HL-60 (cell line): ENCODE results near the gene ELOB.
A peak's percentile ranks its signal among the peaks of the same experiment; 100 is the strongest.

ENCODE experiments used
- DNase-seq, 2 experiments: peaks; one replicate each; pipeline ENCODE4 v3.0.0-alpha.2; 2010 to 2020; ENCODE audit warnings: low read depth in 1 of 2, low spot score in 1 of 2
- H3K27ac ChIP-seq: fragments of 250-450 bp; sonication (Bioruptor Pico); replicated peaks from 2 replicates; pipeline ENCODE4 v1.5.1; 2020; ENCODE audit warnings: mild to moderate bottlenecking, moderate library complexity
- H3K27me3 ChIP-seq: fragments of 250-450 bp; sonication (Bioruptor Pico); 2 replicates; pipeline ENCODE4 v1.5.1; 2021; ENCODE audit warnings: mild to moderate bottlenecking, moderate library complexity; ENCODE audit not compliant: insufficient read depth, poor library complexity, severe bottlenecking
- H3K4me3 ChIP-seq: replicated peaks from 2 replicates; pipeline ENCODE4 v1.5.1; 2011; ENCODE audit warnings: mild to moderate bottlenecking, control low read depth, low read length; ENCODE audit not compliant: insufficient read depth
- CTCF ChIP-seq: IDR thresholded peaks from one replicate; pipeline ENCODE4 v1.5.1; 2011; ENCODE audit warnings: low read length, control low read depth, inconsistent platforms; ENCODE audit not compliant: insufficient read depth
- GABPA ChIP-seq: IDR thresholded peaks from 2 replicates; pipeline ENCODE4 v1.6.1; 2012; ENCODE audit warnings: low read depth
- POLR2AphosphoS5 ChIP-seq: IDR thresholded peaks from 2 replicates; pipeline ENCODE4 v1.6.1; 2012; ENCODE audit warnings: low read depth
- REST ChIP-seq: IDR thresholded peaks from 2 replicates; pipeline ENCODE4 v1.6.1; 2012; ENCODE audit warnings: low read depth; ENCODE audit not compliant: insufficient replicate concordance
- SPI1 ChIP-seq: IDR thresholded peaks from 2 replicates; pipeline ENCODE4 v1.6.1; 2012; ENCODE audit warnings: low read depth, mild to moderate bottlenecking, borderline replicate concordance

Gene ELOB

GRCh38 chr16:2787406-2787805 lies 10.3 kb upstream of the ELOB start, which contains the start of gene PRSS33:
PRSS33 (minus strand) TSS chr16:2787560; CDS start chr16:2786547, 1,013 bp downstream.
- H3K27ac ChIP-seq, result no peak within 1 kb of the TSS
- H3K27me3 ChIP-seq, result peaks cover 24% of the 10 kb centered on the region
- TF ChIP-seq REST (no peak), SPI1 (no peak), CTCF (no peak)
- DNase-seq, result no peak
- H3K4me3 ChIP-seq, result no peak within 1 kb of the TSS

- no peak overlapping the region for H3K4me3 ChIP-seq
- TF ChIP-seq POLR2AphosphoS5 (no peak), CTCF (no peak), GABPA (no peak), REST (no peak), SPI1 (no peak)
- no peak overlapping the region for H3K27ac ChIP-seq
- peaks cover 24% of the 10 kb centered on the region for H3K27me3 ChIP-seq
- no peak for DNase-seq
Observed at GRCh38 chr16:2786826-2787151, 9.7 kb upstream of the ELOB start.

- H3K4me3 ChIP-seq, result no peak overlapping the region
- peak in 1 of 2 experiments; percentile 31 for DNase-seq
- no peak for TF ChIP-seq POLR2AphosphoS5
- no peak for TF ChIP-seq SPI1
- TF ChIP-seq GABPA, result no peak
- TF ChIP-seq REST, result no peak
- TF ChIP-seq CTCF, result no peak
- H3K27me3 ChIP-seq, result peaks cover 24% of the 10 kb centered on the region
- H3K27ac ChIP-seq, result no peak overlapping the region
Observed at GRCh38 chr16:2786061-2786825, 9.2 kb upstream of the ELOB start.
